PC-9 (cell line): ENCODE results near the gene SLC39A2. TPM values are rescaled to one million over a fixed set of nuclear protein-coding genes. Genes with fewer than 3 reads are reported as not detected.

ENCODE experiments used
- BruUV-seq: library from RNA; stranded (reverse); fragments of 400-500 nt; replicated peaks from 2 replicates; lab custom pipeline; 2021; lab: Mats Ljungman, UMichigan
- CTCF ChIA-PET: fragments of 300-600 bp; sonication (Branson Sonifier 250); formaldehyde crosslinking; loops from one replicate; lab custom pipeline; 2022; ENCODE audit warnings: antibody characterized with exemption; lab: Charles Lee
- POLR2A ChIA-PET: fragments of 300-600 bp; sonication (Branson Sonifier 250); formaldehyde crosslinking; loops from one replicate; lab custom pipeline; 2022; ENCODE audit warnings: antibody characterized with exemption; ENCODE audit not compliant: unreplicated experiment; lab: Charles Lee
- DNase-seq, 2 experiments: peaks; one replicate each; pipeline versions ENCODE4 v3.0.0 to v3.0.0-alpha.2; 2015 to 2022; ENCODE audit warnings: mixed read lengths in 1 of 2
- H2AFZ ChIP-seq: fragments of 200-600 bp; sonication (generic); 2 replicates; pipeline ENCODE4 v1.8.1; 2017; ENCODE audit warnings: antibody characterized with exemption
- H3F3A ChIP-seq: fragments of 200-600 bp; sonication (generic); 2 replicates; pipeline ENCODE4 v1.8.1; 2017; ENCODE audit warnings: antibody characterized with exemption, mild to moderate bottlenecking, low read depth; ENCODE audit not compliant: insufficient read depth
- H3K27ac ChIP-seq: fragments of 200-600 bp; sonication (generic); 2 replicates; pipeline ENCODE4 v1.6.1; 2016; ENCODE audit warnings: mixed run types
- H3K27me3 ChIP-seq: fragments of 200-600 bp; sonication (generic); 2 replicates; pipeline ENCODE4 v1.6.1; 2016; ENCODE audit warnings: low read depth, mixed run types; ENCODE audit not compliant: insufficient read depth
- H3K36me3 ChIP-seq: fragments of 200-600 bp; sonication (generic); 2 replicates; pipeline ENCODE4 v1.6.1; 2016; ENCODE audit warnings: low read depth, mixed run types
- H3K4me1 ChIP-seq: fragments of 200-600 bp; sonication (generic); replicated peaks from 2 replicates; pipeline ENCODE4 v1.6.1; 2016; ENCODE audit warnings: mixed run types; ENCODE audit not compliant: insufficient read depth
- H3K4me2 ChIP-seq: fragments of 200-600 bp; sonication (generic); 2 replicates; pipeline ENCODE4 v1.6.1; 2017; ENCODE audit warnings: mixed run types
- H3K4me3 ChIP-seq: fragments of 200-600 bp; sonication (generic); 2 replicates; pipeline ENCODE4 v1.6.1; 2016; ENCODE audit warnings: mixed run types
- H3K79me2 ChIP-seq: fragments of 200-600 bp; sonication (generic); 2 replicates; pipeline ENCODE4 v1.6.1; 2017; ENCODE audit warnings: low read depth, mixed run types
- H3K9me2 ChIP-seq: fragments of 200-600 bp; sonication (generic); 2 replicates; pipeline ENCODE4 v1.8.1; 2017; ENCODE audit warnings: mild to moderate bottlenecking; ENCODE audit not compliant: insufficient read depth
- H3K9me3 ChIP-seq: fragments of 200-600 bp; sonication (generic); 2 replicates; pipeline ENCODE4 v1.8.1; 2016; ENCODE audit warnings: low read depth; ENCODE audit not compliant: insufficient read depth
- H4K20me1 ChIP-seq: fragments of 200-600 bp; sonication (generic); 2 replicates; pipeline ENCODE4 v1.8.1; 2017; ENCODE audit not compliant: insufficient read depth
- EZH2 ChIP-seq: fragments of 200-600 bp; sonication (generic); IDR thresholded peaks from 2 replicates; pipeline ENCODE4 v1.8.0; 2017; ENCODE audit warnings: antibody characterized with exemption, low read depth
- intact Hi-C: fragments of 100-400 bp; cut with micrococcal nuclease; formaldehyde crosslinking; loops from one replicate; pipeline ENCODE4 v1.10.0; 2022; ENCODE audit not compliant: unreplicated experiment
- total RNA-seq: library from RNA; stranded (reverse); gene quantifications from 2 replicates; pipeline ENCODE4 v1.2.3, GENCODE V29; 2021
- TF ChIP-seq, protein P1 (sequence below): fragments of 200-600 bp; sonication (generic); conservative IDR thresholded peaks from 2 replicates; pipeline ENCODE4 v1.6.1; 2017; ENCODE audit warnings: mixed run types, antibody characterized with exemption, mild to moderate bottlenecking, moderate library complexity

The SLC39A2 gene
- total RNA-seq, 1 experiment from 2014 or later = 0.35 TPM

DNA sequence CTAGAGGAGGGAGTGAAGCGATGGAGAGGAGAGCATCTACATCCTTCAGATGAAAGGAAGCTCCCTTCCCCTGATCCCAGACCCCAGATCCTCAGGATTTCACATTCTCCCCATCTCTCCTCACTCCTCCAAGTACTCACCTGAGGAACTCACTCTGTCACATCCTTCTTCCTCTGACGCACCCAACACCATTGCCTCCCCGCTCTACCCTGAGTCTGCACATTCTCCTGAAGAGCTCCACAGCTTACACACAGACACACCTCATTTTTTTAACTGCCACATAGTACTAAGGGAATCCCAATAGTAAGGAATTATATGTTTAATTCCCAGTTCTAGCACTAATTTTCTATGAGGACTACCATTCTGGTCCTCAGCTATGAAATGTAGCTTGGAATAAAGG, 25.6 kb upstream of the SLC39A2 start:
- Histone ChIP-seq H3K4me3 (no peak overlapping the region), H3K4me2 (no peak overlapping the region), H3K9me3 (no peaks in the 10 kb centered on the region), H3K27ac (no peak overlapping the region), H3F3A (no peaks in the 10 kb centered on the region; the same call in 1 of the 2 replicates), H2AFZ (no peak overlapping the region), H3K36me3 (no peaks in the 10 kb centered on the region), H3K9me2 (no peaks in the 10 kb centered on the region), H3K79me2 (no peaks in the 10 kb centered on the region), H4K20me1 (no peaks in the 10 kb centered on the region), H3K27me3 (no peaks in the 10 kb centered on the region), H3K4me1 (peaks cover 6% of the 10 kb centered on the region; the same call in 1 of the 2 replicates)
- POLR2A ChIA-PET = interaction anchor here (0.5 kb wide), 1 partner anchor 291 kb away, joined by 3 read pairs; no protein-coding TSS in a partner anchor
- no TSS peak for BruUV-seq
- intact Hi-C loops = loop anchor here (10.0 kb wide), 2 partner anchors 131 to 349 kb away; partner anchors contain the start of gene TMEM253
- TF ChIP-seq, protein P1, sequence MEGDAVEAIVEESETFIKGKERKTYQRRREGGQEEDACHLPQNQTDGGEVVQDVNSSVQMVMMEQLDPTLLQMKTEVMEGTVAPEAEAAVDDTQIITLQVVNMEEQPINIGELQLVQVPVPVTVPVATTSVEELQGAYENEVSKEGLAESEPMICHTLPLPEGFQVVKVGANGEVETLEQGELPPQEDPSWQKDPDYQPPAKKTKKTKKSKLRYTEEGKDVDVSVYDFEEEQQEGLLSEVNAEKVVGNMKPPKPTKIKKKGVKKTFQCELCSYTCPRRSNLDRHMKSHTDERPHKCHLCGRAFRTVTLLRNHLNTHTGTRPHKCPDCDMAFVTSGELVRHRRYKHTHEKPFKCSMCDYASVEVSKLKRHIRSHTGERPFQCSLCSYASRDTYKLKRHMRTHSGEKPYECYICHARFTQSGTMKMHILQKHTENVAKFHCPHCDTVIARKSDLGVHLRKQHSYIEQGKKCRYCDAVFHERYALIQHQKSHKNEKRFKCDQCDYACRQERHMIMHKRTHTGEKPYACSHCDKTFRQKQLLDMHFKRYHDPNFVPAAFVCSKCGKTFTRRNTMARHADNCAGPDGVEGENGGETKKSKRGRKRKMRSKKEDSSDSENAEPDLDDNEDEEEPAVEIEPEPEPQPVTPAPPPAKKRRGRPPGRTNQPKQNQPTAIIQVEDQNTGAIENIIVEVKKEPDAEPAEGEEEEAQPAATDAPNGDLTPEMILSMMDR = no peak
- no peak for TF ChIP-seq EZH2
- no peak for DNase-seq
- CTCF ChIA-PET = interaction anchor here (0.6 to 0.8 kb wide), 2 partner anchors 41 to 46 kb away, joined by 3 to 5 read pairs; no protein-coding TSS in a partner anchor

- Histone ChIP-seq H3K4me1 (peaks cover 6% of the 10 kb centered on the region; the same call in 1 of the 2 replicates), H4K20me1 (no peaks in the 10 kb centered on the region), H3K27me3 (no peaks in the 10 kb centered on the region), H3K9me2 (no peaks in the 10 kb centered on the region), H3K36me3 (no peaks in the 10 kb centered on the region), H3F3A (no peaks in the 10 kb centered on the region; the same call in 1 of the 2 replicates), H3K4me2 (no peak overlapping the region), H3K4me3 (no peak overlapping the region), H2AFZ (no peak overlapping the region), H3K79me2 (no peaks in the 10 kb centered on the region), H3K9me3 (no peaks in the 10 kb centered on the region), H3K27ac (no peak overlapping the region)
- BruUV-seq = no TSS peak
- no peak for TF ChIP-seq EZH2
- TF ChIP-seq, protein P1 = no peak
- intact Hi-C loops = loop anchor here (10.0 kb wide), 2 partner anchors 129 to 351 kb away; partner anchors contain the start of gene TMEM253
- CTCF ChIA-PET = no interaction called here
- DNase-seq = no peak
- POLR2A ChIA-PET = no interaction called here
Measured at GRCh38 chr14:20976291-20976690, 22.8 kb upstream of the SLC39A2 start.

- H3K9me2 ChIP-seq = no peaks in the 10 kb centered on the region
- BruUV-seq = no TSS peak
- no peak overlapping the region for H3K27ac ChIP-seq
- H3K27me3 ChIP-seq = no peaks in the 10 kb centered on the region
- no peak for DNase-seq
- peaks cover 6% of the 10 kb centered on the region; the same call in 1 of the 2 replicates for H3K4me1 ChIP-seq
- no peaks in the 10 kb centered on the region; the same call in 1 of the 2 replicates for H3F3A ChIP-seq
- no peaks in the 10 kb centered on the region for H4K20me1 ChIP-seq
- no peak for TF ChIP-seq EZH2
- TF ChIP-seq, protein P1 = no peak
- H3K36me3 ChIP-seq = no peaks in the 10 kb centered on the region
- no peak overlapping the region for H2AFZ ChIP-seq
- ChIA-PET CTCF (no interaction called here), POLR2A (no interaction called here)
- no peaks in the 10 kb centered on the region for H3K79me2 ChIP-seq
- intact Hi-C loops = loop anchor here (10.0 kb wide), 2 partner anchors 126 to 354 kb away; partner anchors contain the start of gene TMEM253
- H3K9me3 ChIP-seq = no peaks in the 10 kb centered on the region
- no peak overlapping the region for H3K4me2 ChIP-seq
- H3K4me3 ChIP-seq = no peak overlapping the region
Measured at GRCh38 chr14:20978687-20979086, 20.4 kb upstream of the SLC39A2 start.
